GM21515 (cell line): Measurements from ENCODE around the gene RPL29.

Source experiments
- ATAC-seq: cut with Tn5 transposase; IDR thresholded peaks from one replicate; pipeline ENCODE4 v1.9.1; 2021; ENCODE audit not compliant: unreplicated experiment

Gene RPL29

DNA sequence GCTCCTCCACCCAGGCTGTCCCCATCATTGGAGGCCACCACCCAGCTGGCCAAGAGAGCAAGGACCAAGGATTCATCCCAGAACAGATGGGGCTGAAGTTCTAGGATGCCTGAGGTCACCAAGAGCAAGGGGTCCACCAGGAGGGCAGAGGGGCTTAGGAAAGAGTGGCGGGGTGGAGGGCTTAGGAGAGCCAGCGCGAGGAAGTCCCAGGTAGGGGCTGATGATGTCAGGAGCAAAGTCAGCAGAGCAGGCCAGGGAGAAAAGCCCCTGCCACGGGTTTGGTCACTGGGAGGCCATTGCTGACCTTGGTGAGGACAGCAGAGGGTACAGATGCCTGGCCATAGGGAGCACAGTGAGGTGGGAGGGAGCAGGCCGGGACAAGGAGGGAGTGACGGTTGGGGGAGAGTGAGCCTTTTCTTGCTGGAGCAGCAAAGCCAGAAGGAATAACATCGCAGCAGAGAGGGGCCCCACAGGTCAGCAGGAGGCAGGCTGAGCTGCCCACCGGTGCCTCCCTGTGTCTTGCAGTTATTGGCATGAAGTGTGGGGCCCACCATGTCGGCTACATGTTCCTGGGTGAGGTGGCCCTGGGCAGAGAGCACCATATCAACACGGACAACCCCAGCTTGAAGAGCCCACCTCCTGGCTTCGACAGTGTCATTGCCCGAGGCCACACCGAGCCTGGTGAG lies 48.3 kb downstream of the RPL29 start:
- ATAC-seq, result no peak

DNA sequence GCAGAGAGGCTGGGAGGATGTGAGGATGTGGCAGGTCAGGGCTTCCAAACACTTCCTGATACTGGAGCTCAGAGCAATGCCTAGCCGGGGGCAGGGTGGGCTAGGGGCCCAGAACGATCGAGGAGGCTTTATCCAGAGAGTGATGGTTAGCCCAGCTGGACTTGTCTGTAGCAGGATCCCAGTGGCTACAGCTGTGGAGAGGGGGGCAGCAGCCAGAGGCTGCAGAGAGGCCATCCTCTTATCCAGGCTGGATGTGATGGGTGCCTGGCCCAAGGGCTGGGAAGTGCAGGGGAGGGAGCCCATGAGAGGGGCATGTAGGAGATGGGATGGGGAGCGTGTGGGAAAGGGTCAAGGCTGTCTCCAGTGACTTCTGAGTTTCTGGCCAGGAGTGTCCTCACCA lies 48.9 kb downstream of the RPL29 start:
- ATAC-seq, result no peak

DNA sequence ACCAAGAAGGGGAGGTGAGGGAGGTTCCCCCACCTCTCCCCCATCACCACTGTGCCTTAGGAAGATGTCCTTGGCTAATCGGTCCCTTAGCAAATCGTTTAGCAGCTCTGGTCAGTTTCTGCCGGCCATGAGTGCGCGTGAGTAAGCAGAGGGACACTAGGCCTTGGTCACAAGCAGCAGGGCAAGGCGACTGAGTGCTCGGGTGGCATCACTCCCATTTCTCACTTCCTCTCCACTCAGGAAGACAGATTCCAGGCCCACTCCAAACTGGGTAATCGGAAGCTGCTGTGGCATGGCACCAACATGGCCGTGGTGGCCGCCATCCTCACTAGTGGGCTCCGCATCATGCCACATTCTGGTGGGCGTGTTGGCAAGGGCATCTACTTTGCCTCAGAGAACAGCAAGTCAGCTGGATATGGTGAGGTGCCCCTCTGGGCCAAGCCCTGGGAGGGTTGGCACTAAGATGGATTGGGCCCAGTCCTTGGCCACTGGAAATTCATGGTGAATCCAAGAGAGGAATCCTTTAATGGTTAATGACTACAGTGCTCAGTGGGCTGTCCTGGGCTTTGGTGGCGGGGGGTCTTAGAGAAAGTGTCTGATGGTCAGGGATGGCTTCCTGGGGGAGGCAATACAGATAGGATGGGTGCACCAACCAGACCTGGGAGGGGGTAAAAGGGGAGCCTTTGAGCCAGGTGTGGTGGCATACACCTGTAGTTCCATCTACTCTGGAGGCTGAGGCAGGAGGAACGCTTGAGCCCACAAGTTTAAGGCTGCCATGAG lies 49.6 kb downstream of the RPL29 start:
- ATAC-seq, result no peak

DNA sequence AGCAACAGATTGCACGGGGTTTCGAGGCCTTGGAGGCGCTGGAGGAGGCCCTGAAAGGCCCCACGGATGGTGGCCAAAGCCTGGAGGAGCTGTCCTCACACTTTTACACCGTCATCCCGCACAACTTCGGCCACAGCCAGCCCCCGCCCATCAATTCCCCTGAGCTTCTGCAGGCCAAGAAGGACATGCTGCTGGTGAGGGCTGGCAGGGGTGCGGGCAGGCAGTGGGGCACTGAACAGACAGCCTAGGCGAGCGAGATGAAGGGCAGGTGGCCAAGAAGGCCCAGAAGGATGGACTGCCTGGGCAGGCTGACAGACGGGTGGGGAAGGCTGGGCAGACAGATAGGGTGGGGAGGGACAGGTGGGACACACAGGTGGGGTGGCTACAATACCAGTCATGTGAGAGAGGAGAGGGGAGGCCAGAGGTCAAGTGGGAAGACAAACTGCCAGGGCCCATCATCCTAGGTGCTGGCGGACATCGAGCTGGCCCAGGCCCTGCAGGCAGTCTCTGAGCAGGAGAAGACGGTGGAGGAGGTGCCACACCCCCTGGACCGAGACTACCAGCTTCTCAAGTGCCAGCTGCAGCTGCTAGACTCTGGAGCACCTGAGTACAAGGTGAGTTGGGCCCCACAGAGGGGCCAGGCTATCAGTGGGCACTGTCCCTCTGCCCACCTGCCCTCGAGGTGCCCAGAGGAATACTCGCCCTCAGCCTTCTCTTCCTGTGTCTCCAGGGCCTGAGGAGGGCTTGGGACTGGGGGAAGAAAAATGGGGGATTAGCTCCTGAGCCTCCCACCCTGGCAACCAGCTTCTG lies 50.5 kb downstream of the RPL29 start:
- ATAC-seq, result no peak

DNA sequence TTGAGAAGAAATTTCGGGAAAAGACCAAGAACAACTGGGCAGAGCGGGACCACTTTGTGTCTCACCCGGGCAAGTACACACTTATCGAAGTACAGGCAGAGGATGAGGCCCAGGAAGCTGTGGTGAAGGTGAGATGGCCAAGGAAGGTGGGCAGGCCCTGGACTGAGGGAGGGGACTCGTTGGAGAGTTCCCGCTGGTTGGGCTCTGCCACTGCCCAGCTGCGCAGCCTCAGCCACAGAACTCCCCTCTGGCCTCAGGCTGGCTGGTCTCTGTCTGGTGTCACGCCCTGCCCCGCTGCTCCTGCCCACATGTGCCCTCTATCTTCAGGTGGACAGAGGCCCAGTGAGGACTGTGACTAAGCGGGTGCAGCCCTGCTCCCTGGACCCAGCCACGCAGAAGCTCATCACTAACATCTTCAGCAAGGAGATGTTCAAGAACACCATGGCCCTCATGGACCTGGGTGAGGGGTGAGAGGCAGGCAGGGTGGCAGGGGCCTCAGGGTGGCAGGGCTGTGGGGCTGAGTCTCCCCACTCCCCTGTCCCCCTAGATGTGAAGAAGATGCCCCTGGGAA lies 51.2 kb downstream of the RPL29 start:
- no peak for ATAC-seq
